ENCODE data around the gene FAM120B.
"Not testable (repeated sequence)": the region's sequence is repeated elsewhere in the genome, so short reads cannot be mapped to it uniquely, and the experiment has no call there.

Gene FAM120B

DNA sequence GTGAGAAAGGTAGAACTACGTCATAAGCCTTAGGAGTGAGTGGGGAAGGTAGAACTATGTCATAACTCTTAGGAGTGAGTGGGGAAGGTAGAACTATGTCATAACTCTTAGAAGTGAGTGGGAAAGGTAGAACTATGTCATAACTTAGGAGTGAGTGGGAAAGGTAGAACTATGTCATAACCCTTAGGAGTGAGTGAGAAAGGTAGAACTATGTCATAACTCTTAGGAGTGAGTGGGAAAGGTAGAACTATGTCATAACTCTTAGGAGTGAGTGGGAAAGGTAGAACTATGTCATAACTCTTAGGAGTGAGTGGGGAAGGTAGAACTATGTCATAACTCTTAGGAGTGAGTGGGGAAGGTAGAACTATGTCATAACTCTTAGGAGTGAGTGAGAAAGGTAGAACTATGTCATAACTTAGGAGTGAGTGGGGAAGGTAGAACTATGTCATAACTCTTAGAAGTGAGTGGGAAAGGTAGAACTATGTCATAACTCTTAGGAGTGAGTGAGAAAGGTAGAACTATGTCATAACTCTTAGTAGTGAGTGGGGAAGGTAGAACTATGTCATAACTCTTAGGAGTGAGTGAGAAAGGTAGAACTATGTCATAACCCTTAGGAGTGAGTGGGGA lies 92.3 kb downstream of the FAM120B start:
- DNase-seq, result not testable (repeated sequence)

DNA sequence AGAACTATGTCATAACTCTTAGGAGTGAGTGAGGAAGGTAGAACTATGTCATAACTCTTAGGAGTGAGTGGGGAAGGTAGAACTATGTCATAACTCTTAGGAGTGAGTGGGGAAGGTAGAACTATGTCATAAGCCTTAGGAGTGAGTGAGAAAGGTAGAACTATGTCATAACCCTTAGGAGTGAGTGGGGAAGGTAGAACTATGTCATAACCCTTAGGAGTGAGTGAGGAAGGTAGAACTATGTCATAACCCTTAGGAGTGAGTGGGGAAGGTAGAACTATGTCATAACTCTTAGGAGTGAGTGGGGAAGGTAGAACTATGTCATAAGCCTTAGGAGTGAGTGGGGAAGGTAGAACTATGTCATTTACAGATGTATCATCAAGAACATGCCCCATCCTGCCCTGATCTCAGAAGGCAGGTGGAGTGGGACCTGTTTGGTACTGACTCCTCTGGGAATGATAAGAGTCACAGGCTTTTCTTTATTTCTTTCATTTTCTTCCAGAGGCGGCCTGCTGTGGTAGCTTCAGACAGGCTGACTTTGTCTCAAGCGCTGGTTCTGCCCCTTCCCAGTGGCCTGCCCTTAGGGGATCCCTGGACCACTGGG lies 93.5 kb downstream of the FAM120B start:
- not testable (repeated sequence) for DNase-seq

DNA sequence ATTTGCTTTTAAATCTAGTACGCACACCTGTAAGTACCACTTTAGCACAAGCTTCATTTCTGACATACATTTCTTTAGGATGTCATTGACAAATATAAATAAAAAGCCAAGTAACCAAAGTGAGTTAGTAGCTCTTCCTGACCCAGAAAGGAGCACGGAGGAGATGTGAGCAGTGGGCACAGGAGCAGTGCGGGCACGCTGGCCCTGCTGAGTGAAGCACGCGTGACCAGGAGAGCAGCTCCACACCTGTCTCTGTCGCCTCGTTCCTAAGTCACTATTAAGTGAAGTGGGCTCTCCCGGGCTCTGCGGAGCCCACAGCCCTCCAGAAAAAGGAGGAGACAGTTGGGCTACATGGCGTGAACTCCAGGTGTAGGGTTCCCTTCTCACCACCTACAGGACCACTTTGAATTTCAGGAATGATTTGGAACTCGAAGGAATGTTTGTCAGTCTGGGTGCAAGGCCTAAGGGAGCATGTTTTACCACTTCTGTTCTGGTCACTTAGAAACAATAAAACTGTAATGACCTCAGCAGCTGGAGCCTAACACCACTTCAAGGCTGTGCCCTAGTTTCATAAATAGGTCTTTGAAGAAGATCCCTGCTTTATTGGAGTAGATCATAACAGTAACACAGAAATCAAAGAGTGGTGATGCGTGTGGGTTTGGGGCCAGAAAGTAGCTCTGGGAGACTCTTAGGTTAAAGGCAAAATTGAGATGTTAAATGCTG lies 95.9 kb downstream of the FAM120B start:
- no peak for DNase-seq

DNA sequence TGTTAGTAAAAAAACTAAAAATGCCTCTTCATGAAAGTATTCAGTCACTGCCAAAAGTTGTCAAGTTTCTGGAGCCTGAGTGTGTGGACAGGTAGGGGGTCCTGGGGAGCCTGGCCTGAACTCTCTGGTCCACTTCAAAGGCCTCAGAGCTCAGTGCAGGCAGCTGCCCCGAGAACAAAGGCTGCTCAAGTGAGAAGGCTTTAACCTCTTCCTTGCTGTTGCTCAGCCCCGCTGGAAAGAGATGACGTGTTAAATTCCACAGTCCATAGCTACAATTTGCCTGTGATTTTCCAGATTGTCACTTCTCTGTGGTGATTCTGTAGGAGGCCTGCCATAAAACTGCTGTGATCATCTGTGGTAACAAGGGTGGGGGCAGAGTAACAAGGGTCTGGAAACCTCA lies 96.9 kb downstream of the FAM120B start:
- no peak for DNase-seq

DNA sequence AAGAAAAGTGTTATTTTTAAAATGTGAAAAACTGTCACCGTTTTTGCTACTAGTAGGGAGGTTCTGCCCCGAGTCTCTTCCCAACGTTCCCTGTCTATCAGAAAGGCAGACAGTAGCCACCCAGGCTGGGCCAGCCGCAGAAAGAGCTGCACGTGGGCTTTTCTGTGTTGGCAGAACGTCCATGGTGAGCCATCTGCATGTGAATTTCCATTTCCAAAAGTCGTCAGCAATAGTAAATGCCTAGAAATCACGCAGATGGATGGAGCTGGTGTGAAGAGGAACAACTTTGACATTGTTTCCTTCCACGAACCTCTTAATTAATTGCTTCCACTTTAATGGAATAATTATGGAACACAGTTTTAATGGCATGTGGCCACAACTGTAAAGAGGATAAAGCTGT lies 97.5 kb downstream of the FAM120B start:
- no peak for DNase-seq

DNA sequence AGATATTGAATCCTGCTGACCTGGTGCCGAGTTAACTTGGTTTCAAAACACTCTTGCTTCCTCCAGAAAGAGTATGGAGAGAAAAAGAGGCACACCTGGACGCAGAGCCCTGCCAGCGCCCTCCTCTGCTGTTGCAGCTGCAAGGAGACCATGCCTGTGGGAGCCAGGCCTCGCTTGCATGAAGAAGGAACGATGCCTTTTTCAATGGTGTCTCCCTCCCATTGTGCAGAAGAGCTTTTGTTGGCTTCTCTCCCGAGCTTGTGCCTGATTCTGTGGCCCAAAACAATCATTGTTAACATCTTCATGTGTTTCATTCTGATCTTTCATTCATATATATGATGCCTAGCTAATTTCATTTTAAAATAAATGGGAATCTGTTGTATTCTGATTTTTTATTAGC lies 98.1 kb downstream of the FAM120B start:
- no peak for DNase-seq

DNA sequence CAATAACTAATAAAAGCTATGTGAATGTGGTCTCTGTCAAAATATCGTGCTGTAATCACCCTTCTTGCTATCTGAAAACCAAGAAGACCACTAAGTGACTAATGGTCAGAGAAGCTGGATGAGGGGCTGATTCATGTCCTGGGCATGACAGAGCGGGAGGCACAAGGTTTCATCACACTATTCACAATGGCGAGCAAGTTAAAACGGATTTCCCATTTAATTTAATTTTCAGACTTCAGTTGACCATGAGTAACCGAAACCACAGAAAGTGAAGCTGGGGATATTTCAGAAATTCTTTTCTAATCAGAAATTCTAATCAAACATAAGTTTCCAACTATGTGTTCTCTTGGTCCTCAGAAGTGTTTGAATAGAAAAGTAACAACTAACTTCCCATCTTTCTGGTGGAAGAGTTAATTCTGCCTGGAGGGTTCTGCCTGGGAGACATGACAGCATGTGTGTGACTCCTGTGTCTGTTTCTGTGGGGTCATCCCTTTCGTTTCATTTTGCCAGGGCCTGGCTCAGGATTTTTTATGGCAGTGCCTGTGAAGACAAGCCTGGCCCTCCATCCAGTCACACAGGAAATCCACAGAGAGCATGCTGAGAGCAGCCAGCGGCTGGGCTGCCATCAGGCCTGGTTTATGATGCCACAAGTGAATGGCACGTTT lies 98.9 kb downstream of the FAM120B start:
- DNase-seq, result no peak

DNA sequence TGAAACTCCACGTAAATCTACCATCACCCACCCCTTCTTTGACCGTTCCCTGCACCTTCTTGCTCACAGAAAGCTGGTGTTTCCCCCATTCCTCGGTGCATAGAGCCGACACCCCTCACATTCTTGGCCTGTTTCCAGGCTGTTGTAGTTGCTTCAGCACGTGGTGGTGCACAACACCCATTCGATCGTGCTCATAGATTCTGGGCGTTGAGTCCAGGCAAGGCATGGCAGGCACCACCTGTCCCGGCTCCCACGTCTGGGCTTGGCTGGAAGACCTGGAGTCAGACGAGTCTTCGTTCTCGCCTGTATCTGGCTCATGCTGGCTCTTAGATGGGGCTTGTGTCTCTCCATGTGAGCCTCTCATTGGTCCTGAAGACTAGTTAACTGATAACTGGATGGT lies 100.6 kb downstream of the FAM120B start:
- DNase-seq, result no peak

DNA sequence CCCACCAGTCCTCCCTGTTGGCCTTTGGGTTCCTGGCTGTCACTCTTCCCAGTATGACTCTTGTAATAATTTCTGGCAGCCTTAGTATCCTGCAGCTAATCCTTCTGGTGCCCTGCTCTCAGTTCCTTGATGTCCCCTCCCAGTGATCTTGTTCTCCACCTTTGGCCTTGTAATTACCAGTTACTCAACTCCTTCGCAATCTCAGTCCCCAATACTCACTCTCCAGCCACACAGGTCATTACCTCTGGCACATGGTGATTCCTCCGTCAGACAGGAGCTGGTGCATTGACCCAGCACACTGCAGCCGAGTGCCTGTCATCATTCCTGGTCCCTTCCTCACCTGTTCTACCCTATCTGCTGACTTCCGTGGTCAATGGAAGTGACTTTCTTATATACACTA lies 101.4 kb downstream of the FAM120B start:
- DNase-seq, result no peak

DNA sequence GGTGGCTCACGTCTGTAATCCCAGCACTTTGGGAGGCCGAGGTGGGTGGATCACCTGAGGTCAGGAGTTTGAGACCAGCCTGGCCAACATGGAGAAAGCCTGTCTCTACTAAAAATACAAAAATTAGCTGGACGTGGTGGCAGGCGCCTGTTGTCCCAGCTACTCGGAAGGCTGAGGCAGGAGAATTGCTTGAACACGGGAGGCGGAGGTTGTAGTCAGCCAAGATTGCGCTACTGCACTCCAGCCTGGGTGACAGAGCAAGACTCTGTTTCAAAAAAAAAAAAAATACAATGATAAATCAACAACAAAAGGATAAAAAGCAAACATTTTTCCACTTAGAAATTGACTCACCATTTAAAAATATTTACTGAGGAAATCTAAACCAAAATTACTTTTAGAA lies 103.2 kb downstream of the FAM120B start:
- not testable (repeated sequence) for DNase-seq

DNA sequence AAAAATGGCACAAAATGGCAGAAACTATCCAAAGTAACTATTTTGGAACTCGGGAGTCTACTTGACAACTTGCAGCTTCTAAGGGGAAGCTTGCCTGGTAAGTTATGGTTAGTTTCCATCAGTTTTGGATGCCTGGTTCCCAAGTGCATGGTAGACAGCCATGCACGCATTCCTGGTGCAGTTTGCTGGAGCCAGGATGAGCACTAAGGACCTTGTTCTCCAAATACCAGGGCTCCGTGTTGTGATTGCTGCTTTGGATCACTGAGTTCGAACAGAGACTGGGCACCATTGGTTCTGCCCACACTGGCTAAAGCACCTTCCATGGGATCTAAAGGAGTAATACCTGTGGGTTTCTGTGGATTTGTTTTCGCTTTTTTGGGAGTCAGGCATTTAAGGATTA lies 103.7 kb downstream of the FAM120B start:
- DNase-seq, result no peak

DNA sequence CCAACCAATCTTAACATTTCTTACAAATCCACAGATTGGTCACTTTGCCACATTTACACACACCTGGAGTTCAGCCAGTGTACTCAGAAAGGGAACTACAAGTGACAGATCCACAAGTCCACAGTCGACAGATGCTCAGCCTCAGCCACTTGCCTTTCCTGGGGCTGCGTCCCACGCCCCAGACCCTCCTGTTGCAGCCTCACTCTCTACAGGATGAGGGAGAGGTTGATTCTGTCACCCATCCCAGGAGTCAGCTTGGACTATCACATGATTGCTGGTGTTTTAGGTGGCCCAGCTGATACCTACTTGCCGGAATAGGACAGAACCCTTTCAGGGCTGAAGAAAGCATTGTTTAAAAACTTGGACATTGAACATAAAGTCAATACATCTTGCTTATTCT lies 108.8 kb downstream of the FAM120B start:
- no peak for DNase-seq

DNA sequence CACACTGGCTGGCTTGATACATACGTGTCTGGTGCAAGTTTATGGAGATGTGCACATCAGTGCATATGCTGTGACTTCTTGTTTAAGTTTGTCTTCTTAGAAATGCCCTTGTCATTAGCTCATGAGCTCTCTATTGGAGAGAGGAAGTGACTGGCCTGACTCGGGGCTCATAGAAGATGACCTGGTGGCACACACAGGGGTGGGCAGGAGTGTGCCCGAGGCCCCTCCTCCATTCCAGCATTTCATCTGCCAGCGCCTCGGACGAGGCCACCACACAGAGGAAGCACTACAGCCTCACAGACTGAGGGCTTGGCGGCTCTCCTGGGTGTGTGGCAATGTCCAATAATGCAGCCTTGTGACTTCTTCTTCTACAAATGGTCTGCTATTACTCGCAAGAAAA lies 109.7 kb downstream of the FAM120B start:
- DNase-seq, result no peak

DNA sequence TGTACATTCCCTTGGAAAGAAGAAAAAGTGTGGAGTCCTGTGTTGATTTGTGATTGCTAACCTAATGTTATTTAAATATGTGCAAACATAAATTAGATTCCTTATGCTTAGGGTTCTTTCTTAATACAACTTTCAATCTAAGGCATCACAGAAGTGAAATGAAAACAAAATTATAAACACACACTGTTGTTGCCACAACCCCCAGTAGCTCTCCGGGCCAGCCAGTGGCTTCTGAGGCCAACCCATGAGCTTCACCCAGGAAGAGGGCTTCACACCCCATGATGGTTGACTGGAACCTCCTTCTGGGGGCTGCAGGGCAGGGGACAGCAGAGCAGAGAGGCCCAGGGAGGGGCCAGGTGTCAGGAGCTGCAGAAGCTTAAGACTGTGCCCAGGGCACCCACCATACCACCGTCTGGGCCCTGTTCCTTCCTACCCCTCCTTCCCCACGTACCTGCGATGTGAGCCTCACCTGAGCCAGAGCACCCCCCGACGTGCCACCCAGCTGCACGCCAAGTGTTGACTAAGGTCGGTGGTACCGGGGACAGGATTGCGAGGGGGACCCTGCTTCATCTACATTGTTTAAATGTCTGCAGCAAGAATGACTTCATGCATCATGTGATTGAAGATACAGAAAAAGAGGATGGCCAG lies 110.5 kb downstream of the FAM120B start:
- DNase-seq, result no peak

DNA sequence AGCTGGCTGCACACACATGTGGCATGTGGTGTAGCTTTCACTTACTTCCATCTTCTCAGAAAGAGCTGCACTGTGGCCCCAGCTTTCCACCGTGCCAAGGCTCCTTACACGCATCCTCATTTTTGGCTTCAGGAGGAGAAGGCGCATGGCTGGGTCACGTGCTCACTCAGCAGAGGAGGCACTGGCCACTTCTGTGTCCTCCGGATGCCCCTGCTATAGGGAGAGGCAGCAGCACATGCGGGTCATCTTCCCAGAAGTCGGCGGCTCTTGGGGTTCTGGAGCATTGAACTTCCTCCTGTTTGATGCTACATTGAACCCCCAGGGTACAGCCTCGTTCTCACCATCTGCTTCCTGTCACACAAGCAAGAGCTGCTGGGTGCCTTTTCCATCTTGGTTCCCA lies 111.3 kb downstream of the FAM120B start:
- no peak for DNase-seq

DNA sequence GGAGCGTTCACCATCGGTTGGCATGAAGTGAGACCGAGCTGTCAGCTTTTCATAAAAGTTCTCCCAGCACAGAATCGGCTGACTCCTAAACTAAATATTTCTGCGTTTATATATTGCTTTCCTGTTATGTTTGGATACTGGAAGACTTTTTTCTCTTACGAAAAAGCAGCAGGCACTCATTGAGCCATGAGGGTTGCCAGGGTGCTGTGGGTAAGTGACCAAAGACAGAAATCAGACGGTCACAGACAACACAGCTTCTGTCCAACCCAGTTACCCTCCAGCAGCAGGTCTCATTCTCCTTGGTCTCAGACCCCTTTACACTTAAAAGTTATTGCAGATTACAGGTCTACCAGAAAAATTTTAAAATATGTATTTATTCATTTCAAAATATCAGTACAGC lies 113.7 kb downstream of the FAM120B start:
- DNase-seq, result no peak

DNA sequence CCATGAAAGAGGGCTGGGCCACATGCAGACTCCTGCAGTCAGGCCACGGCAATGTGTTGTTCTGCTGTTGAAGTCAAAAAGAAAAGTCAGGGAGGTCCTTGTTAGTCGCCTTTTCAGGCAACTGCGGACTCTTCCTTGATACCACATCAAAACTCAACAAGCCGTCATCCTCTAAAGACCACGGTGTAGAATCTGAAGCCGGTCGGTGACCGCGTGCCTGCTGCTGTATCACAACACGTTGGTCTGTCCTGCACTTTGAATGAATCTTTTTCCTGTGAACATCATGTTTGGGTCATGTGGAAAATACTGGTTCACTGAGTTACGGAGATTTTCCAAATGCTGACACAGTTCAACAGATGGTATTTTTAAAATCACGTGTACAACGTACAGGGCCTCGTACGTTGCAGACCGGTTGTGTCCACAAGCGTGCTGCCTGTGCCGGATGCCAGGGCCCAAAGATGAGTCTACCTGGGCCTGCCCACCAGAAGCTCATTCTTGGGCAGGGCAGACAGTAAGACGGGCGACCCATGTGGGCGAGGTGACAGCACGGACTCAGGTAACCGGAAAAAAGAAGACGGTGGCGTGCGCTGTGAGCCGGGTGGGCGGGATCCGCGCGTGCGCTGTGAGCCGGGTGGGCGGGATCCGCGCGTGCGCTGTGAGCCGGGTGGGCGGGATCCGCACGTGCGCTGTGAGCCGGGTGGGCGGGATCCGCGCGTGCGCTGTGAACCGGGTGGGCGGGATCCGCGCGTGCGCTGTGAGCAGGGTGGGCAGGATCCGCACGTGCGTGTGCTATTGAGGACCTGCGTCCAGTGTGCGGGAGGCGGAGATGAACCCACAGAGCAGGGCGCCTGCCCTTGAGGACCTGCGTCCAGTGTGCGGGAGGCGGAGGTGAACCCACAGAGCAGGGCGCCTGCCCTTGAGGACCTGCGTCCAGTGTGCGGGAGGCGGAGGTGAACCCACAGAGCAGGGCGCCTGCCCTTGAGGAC lies 114.5 kb downstream of the FAM120B start:
- DNase-seq, result no peak

DNA sequence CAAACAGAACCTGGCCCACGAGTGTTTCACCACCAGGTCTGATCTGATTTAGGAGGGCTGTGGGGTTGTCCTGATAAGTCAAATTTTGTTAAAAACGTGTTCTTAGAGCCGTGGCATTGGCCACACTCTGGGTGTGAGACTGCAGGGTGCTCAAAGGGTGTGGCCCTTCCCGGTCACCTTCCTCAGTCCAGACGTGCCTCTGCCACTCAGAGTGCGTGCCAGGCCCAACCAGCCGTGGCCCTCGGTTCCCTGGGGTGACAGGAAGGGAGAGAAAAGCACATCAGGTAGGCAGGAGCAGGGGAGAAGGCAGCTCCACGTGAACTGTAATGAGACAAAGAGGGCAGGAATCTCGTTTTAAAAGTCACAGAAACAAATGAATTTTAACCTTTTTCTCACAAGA lies 115.4 kb downstream of the FAM120B start:
- DNase-seq, result no peak

DNA sequence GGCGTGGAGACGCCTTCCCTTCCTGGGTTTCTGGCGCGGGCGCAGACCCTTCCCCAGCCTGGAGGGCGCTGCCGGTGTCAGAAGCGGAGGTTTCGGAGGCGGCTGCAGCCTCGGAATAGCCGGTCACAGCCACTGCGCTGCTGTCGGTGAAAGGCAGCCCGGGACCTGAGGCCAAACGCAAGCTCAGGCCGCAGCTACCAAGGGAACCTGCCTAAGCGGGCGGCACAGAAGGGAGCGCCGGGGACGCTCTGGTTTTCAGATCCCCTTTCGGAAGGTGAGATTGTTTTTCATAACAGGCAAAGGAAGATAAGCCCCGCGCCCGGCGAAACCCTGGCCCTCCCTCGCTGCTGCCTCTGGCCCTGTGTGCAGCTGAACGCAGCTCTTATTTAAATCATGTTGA lies 116.5 kb downstream of the FAM120B start:
- DNase-seq, result no peak

DNA sequence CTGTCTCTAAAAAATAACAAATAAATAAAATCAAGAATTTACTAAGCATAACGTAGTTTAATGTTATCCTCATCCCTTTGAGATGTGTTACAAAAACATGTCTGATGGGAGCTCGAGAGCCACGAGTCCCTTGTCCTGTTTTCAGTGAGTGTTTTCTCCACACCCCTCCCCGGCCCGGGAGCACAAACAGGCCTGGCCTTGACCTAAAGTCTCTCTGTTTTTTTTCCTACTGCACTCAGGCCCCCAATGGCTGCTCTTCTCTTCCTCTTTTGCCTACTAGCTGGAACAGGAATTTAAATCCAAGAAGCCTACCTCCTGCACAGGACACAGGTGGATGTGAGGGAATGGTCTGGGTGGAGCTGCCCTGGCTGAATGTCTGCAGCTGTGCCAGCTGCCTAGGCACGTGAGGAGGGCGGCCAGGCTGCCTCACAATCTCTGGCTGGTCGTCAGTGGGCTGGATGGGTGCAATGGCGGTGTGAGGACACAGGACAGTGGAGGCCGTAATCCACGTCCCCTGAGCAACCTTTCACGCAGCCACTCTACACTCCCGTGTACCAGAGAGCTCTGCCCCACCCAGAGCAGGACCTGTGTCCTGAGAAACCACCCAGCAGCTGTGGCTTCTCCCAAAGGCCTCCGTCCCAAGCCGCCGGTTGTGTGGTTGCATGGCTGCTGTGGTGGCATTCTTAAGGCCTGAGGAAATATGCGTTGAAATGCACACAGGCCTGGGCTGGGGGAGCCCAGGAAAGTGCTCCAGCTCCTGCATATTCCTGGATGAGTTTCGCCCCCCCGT lies 117.5 kb downstream of the FAM120B start:
- DNase-seq, result no peak

DNA sequence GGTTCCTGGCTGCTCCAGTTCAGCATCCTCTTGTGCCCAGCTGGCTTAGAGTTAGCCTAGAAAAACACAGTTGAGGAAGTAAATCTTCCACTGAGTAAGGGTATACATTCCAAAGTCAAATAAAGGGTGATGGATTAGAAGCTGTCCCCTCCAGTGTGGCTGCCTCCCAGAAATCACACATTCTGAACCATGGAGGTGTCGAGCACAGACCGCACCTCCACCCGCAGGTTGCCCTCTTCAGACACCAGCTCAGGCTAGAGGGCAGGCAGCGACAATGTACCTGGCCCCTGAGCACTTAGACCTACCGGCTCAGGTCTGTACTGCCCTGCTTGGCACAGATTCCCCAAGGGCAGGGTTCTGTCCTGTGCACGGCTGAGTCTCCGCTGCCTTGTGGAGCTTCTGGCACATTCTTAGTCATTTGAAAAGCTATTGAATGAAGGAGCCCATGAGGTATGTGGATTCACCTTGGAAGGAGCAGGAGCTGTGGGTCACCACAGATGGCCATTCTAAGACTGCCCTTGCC lies 118.1 kb downstream of the FAM120B start:
- DNase-seq, result no peak

All from stimulated activated CD4-positive, alpha-beta T cell treated with anti-CD3 and anti-CD28 coated beads, Interleukin-4, amount 100 ng/mL, for 24 hours (primary cell).